Activated effector memory CD4-positive, alpha-beta T cell treated with anti-CD3 and anti-CD28 coated beads, Interleukin-2, amount 50 U/mL, for 16 hours (primary cell): ENCODE results near the gene SNRNP200.

Experiments used
- DNase-seq: peaks from one replicate; pipeline ENCODE4 v3.0.0-alpha.2; 2020

Gene SNRNP200

DNA sequence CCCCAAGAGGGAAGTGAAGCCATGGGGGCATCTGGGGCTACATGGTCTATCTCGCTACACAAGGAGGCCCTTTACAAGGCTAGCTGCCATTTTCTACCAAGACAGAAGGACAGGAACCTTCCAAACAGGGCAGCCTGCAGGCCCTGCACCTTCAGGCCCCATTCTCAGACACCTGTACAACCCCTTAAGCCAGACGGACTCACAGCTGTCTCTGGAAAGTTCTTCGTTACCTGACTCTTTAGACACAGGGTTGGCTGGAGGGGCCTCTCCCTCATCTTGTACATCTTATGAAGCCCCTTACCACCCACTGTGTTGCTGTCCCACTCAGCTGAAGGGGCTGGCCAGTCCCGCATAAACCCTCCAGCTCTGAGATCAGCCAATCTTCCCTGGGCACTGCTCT lies 56.7 kb downstream of the SNRNP200 start:
- no peak for DNase-seq

DNA sequence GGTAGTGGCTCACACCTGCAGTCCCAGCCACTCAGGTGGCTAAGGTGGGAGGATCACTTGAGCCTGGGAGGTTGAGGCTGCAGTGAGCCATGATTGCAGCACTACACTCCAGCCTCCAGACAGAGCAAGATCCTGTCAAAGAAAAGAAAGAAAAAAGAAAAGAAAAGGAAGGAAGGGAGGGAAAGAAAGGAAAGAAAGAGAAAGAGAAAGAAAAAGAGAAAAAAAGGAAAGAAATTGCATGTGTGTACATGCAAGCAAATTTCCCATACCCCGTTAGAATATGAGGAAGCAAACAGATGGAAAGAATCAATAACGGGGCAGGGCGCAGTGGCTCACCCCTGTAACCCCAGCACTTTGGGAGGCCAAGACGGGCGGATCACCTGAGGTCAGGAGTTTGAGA lies 57.5 kb downstream of the SNRNP200 start:
- DNase-seq: no peak

- DNase-seq: no peak
These were observed 58.3 kb downstream of the SNRNP200 start for GRCh38 chr2:96247009-96247408.

- no peak for DNase-seq
These were observed 59.5 kb downstream of the SNRNP200 start for GRCh38 chr2:96245609-96246390.

GRCh38 chr2:96243843-96244242 lies 61.5 kb downstream of the SNRNP200 start:
- no peak for DNase-seq

- peak; percentile 79 for DNase-seq
These were observed 63.3 kb downstream of the SNRNP200 start for GRCh38 chr2:96241900-96242611.

DNA sequence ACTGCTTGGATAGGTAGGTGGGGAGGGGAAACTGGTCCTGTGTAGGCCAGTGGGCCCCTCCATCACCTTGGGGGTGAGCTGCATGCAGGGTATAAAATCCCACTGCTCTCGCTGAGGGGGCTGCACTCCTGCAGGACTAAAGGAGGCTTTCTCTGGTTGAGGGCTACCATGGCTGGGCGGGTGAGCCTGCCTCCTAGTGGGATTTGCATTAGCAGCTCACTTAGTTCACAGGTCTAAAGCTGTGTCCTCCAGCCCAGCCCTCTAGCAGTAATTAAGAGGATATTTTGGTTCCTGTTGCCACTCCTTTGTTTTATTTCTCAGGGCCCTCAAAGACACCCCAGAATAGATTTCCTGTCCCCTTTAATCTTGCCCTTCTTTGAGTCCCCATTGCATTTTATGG lies 64.1 kb downstream of the SNRNP200 start:
- no peak for DNase-seq

- DNase-seq: no peak
These were observed 64.9 kb downstream of the SNRNP200 start for GRCh38 chr2:96240341-96241038.

DNA sequence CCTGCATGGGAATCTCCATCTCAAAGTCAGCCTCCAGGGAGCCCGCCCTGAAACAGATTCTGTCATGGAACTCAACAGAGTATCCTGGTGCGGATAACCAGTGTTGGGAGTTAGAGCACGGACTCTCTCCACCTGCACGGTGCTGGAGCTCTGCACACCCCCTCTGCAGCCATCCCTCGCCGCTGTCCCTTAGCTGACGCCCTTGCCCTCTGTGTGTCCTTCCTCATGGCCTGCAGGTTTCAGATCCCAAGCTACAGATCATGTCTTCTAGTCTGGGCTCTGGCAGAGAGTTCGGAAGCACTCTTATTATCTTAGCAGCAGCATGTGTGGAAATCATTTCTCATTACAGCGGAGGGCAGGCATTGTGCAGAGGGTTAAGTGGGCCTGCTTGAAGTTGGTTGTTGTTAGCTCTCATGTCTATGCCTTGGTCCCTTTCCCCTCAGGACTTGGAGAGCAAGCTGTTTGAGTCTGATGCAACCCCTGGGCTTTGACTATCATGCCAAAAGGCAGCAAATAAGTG lies 65.5 kb downstream of the SNRNP200 start:
- no peak for DNase-seq

GRCh38 chr2:96239091-96239490 lies 66.3 kb downstream of the SNRNP200 start:
- no peak for DNase-seq

DNA sequence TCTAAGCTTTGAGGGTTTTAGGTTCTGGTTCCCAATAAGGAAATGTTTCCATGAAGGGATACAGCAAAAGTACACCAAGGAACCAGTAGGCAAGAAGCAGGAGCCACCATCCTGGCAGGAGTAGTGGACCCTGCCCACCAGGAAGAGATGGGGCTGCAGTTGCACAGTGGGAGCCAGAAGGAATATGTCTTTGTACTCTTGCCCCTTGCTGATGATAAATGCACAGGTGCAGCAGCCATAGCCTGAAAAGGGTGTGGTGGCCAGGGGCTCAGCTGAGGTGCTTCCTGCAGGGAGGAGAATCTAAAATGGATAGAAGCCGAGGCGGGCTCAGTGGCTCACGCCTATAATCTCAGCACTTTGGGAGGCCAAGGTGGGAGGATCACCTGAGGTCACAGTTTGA lies 67.1 kb downstream of the SNRNP200 start:
- DNase-seq: no peak

DNA sequence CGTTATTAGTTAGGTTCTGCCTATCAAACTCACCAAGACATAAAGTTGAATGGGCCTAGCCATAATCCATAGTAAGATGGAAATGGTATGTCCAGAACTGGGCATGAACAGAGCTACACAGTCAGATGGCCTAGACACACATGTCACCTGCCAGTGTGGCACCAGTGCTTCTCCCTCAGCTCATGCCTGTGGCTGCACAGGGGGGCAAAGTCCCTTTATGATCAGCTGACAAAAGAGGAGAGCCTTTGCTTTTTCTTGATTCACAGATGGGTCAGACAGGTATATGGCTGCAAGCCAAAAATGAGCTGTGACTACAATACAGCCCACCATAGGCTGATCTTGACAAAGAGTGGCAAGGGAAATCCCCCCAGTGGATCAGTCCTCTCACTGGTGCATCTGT lies 68.5 kb downstream of the SNRNP200 start:
- no peak for DNase-seq

DNA sequence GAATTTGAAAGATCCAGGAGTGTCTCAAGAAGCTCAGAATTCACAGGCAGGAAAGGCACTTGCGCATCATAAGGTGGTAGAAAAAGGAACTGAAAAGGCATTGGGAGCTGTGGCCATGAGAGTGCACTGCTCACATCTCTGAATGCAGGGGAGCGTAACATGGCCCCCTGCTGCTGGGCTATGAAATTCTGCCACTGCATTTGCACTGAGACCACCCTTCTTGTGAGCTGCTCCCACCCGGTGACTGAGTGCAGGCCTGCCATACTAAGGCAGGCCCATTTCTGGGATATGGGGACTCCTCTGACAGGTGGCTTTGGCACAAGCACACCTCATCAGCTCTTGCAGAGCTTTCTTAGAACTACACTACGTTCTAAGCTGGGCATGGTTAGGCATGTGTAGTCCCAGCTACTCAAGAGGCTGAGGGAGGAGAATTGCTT lies 71.4 kb downstream of the SNRNP200 start:
- DNase-seq: no peak

- DNase-seq: no peak
These were observed 71.9 kb downstream of the SNRNP200 start for GRCh38 chr2:96233436-96233835.

DNA sequence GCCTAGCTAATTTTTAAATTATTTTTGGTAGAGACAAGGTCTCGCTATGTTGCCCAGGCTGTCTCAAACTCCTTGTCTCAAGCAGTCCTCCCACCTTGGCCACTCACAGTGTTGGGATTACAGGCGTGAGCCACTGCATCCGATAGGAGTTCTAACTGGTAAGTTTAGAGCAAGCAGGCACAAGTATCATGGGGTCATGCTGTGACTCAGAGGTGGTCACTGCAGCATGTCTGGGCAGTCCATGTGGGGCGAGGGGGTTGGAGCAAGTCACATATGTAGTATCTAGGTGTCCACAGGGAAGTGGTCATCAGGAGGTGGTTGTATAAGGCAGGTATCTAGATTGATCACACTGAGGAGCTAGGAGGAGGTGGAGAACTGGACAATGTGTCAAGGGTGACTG lies 74.0 kb downstream of the SNRNP200 start:
- DNase-seq: no peak

- no peak for DNase-seq
These were observed 80.3 kb downstream of the SNRNP200 start for GRCh38 chr2:96225016-96225533.
